ENCODE measurements around the gene PPFIA4. TPM values are rescaled to one million over a fixed set of nuclear protein-coding genes. Genes with fewer than 3 reads are reported as not detected.

PPFIA4 gene
- total RNA-seq, 4 donors from 2014 or later = under 0.01 to 24.6 (median 0.30) TPM

- H3K27ac ChIP-seq = no peak overlapping the region
- H3K36me3 ChIP-seq = no peaks in the 10 kb centered on the region
- TF ChIP-seq CTCF (IDR thresholded peaks at IDR 0.05) (no peak), EP300 (IDR thresholded peaks at IDR 0.05) (no peak)
- WGBS, 2 donors = 65 to 72% methylated on average over 8 of the region's 8 CpGs
- no peaks in the 10 kb centered on the region for H3K9me3 ChIP-seq
- peaks cover 0 to 10% (median 0%) of the 10 kb centered on the region in 4 donors for H3K4me1 ChIP-seq
- no peaks in the 10 kb centered on the region for H3K27me3 ChIP-seq
- DNase-seq (ENCODE audit: low spot score in 2 of 2) = no peak
- H3K4me3 ChIP-seq = no peak overlapping the region
Observed at GRCh38 chr1:203063287-203063686, 37.0 kb downstream of the PPFIA4 start.

- no peak for DNase-seq (ENCODE audit: low spot score in 2 of 2)
- no peaks in the 10 kb centered on the region for H3K9me3 ChIP-seq
- no peak overlapping the region for H3K4me3 ChIP-seq
- H3K36me3 ChIP-seq = no peaks in the 10 kb centered on the region
- no peaks in the 10 kb centered on the region for H3K27me3 ChIP-seq
- no peak for TF ChIP-seq CTCF (IDR thresholded peaks at IDR 0.05)
- TF ChIP-seq EP300 (IDR thresholded peaks at IDR 0.05) = no peak
- no peak for TF ChIP-seq POLR2A (IDR thresholded peaks at IDR 0.05)
- 80 to 84% methylated on average over 7 of the region's 7 CpGs for WGBS, 2 donors
- H3K4me1 ChIP-seq = peaks cover 0 to 16% (median 2%) of the 10 kb centered on the region in 4 donors
- H3K27ac ChIP-seq = no peak overlapping the region
Observed at GRCh38 chr1:203065191-203065590, 38.9 kb downstream of the PPFIA4 start.

GRCh38 chr1:203065986-203066385, 39.7 kb downstream of the PPFIA4 start:
- TF ChIP-seq CTCF (IDR thresholded peaks at IDR 0.05) = no peak
- TF ChIP-seq POLR2A (IDR thresholded peaks at IDR 0.05) = no peak
- TF ChIP-seq EP300 (IDR thresholded peaks at IDR 0.05) = no peak
- H3K36me3 ChIP-seq = no peaks in the 10 kb centered on the region
- DNase-seq (ENCODE audit: low spot score in 2 of 2) = no peak
- no peak overlapping the region for H3K27ac ChIP-seq
- no peaks in the 10 kb centered on the region for H3K27me3 ChIP-seq
- peaks cover 0 to 16% (median 2%) of the 10 kb centered on the region in 4 donors for H3K4me1 ChIP-seq
- no peaks in the 10 kb centered on the region for H3K9me3 ChIP-seq
- WGBS, 2 donors = 49 to 91% methylated on average over 2 of the region's 2 CpGs
- no peak overlapping the region for H3K4me3 ChIP-seq

GRCh38 chr1:203066965-203067364, 40.7 kb downstream of the PPFIA4 start:
- no peak overlapping the region for H3K4me3 ChIP-seq
- no peak for DNase-seq (ENCODE audit: low spot score in 2 of 2)
- peaks cover 0 to 16% (median 2%) of the 10 kb centered on the region in 4 donors for H3K4me1 ChIP-seq
- no peak overlapping the region for H3K27ac ChIP-seq
- 91 to 95% methylated on average over 3 of the region's 3 CpGs for WGBS, 2 donors
- no peaks in the 10 kb centered on the region for H3K36me3 ChIP-seq
- no peaks in the 10 kb centered on the region for H3K27me3 ChIP-seq
- H3K9me3 ChIP-seq = no peaks in the 10 kb centered on the region
- no peak for TF ChIP-seq CTCF (IDR thresholded peaks at IDR 0.05)
- no peak for TF ChIP-seq POLR2A (IDR thresholded peaks at IDR 0.05)
- no peak for TF ChIP-seq EP300 (IDR thresholded peaks at IDR 0.05)

GRCh38 chr1:203069030-203069747, 42.9 kb downstream of the PPFIA4 start:
- H3K36me3 ChIP-seq = no peaks in the 10 kb centered on the region
- peaks cover 0 to 5% of the 10 kb centered on the region in 2 donors for H3K27me3 ChIP-seq
- H3K9me3 ChIP-seq = no peaks in the 10 kb centered on the region
- no peak overlapping the region for H3K27ac ChIP-seq
- 13 to 16% methylated on average over 4 of the region's 4 CpGs for whole genome bisulfite sequencing, 2 donors
- TF ChIP-seq POLR2A (IDR thresholded peaks at IDR 0.05) (no peak), CTCF (IDR thresholded peaks at IDR 0.05) (no peak), EP300 (IDR thresholded peaks at IDR 0.05) (no peak)
- no peak for DNase-seq (ENCODE audit: low spot score in 2 of 2)
- no peak overlapping the region for H3K4me3 ChIP-seq
- H3K4me1 ChIP-seq = peaks cover 0 to 16% (median 2%) of the 10 kb centered on the region in 4 donors
